ENCODE measurements around the gene C4orf50.

The C4orf50 gene

DNA sequence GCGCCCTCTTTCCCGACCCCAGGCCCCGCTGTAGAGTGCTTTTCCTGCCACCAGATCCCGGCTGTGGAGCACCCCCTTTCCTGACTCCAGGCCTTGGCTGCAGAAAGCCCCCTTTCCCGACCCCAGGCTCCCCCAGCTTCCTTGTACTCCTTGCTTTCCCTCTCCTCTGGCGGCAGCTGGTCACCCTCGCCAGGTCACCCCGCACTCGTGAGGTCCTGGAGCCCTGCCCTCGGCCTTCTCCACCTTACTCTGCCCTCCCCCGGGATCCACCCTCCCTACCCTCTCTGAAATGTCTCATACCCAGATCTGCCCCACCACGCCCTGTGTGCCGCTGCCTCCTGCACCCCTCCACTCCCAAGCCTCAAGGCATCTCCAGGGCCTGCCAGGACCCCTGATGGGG lies 25.0 kb upstream of the C4orf50 start:
- no peak for DNase-seq

DNA sequence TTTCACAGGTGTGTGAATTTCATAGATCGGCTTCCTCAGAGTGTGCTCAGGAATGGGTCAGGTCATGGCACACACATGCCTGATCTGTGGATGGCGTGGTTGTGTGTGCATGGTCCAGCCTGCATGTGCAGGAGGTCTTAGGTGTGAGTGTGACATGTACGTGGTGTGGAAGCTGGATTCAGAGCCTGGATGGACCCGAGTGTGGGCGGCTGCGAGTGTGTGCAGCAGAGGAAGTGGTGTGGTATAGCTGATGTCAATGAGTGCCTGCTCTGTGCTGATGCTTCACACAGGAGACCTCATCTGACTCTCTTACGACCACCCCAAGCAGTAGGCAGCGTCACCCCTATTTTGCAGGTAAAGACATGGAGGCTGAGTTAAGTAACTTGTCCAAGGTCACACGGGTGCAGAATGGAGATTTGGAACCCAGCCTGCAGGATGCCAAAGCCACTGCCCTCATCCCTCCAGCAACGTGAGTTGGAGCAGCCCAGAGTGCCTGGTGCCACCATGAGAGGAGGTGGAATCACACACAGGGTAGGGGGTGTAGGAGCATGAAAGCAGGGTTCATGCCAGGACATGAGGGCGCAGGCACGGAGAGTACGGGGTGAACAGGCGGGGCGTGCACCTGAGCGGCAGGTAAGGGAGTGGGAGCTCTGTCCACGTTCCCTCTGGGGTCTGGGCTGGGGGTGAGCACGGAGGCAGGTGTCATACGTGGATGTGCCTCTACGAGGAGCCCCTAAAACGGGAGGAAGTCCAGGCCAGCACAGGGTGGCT lies 24.2 kb upstream of the C4orf50 start:
- DNase-seq = no peak

DNA sequence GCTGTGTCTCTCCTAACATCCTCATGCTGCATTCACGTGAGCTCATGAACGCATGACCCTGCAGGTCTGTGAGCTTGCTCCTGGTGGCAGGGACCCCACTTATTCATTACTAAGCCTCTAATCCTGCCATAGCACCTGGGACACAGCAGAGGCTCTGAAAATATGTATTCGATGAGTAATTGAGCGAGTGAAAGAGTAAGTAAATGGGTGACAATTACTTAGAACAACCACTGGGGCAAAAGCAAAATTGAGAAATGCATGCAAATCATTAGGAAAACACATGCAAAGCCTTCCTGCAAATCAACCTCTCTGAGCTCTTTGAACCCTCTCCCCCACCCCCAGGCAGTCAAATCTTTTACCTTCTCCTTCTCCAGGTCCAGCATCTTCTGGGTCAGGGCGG lies 23.6 kb upstream of the C4orf50 start:
- no peak for DNase-seq

DNA sequence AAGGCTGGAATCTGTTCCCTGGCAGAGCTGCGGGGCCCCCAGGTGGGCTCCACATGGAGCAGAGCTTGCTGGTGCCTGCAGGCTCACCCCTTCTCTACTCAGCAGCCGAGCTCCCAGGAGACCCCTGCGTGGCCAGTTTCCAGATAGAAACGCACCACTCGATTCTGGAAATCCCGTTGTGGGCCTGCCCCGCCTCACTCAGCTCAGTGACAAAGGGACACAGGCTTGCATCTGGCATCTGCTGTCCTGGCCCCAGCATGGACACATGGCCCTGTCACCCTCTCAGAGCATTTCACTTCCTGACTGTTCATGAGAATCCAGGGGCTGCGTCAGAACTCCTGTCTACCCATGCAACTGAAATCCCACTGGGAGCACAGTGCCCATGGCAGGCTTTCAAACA lies 20.5 kb upstream of the C4orf50 start:
- no peak for DNase-seq

DNA sequence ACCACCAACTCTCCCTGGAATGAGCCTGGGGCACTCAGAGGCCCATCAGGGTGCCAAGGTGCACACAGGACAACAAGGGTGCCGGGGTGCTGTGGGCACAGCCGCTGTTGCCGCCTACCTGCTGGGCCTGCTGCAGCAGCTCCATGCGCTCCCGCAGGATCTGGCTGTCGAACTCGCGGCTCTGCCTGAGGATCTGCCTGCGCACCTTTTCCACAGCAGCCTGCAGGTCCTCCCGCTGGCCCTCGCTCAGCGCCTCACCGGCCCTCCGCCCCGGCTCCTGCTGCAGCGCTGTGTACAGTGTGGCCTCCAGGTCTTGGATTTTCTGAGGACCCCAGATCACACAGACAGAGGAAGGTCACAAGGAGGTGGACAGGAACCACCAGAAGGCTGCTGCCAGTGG lies 17.6 kb upstream of the C4orf50 start:
- DNase-seq = no peak

DNA sequence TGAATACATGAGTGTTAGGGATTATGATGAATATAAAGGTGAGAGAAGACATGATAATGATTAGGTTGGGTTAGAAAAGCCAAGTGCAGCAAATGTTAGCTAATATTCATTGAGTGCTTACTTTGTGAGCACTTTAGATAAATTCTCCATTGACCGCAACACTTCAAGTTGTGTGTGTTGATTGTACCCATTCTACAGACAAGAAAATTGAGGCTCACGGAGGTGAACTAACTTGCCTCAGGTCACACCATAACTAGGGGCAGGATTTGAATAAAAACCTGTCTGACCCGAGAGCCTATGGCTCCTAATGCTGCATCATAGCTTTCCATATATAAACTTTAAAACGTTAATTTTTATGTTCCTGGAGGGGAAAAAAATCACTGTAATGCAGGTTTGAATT lies 15.2 kb upstream of the C4orf50 start:
- DNase-seq = no peak

DNA sequence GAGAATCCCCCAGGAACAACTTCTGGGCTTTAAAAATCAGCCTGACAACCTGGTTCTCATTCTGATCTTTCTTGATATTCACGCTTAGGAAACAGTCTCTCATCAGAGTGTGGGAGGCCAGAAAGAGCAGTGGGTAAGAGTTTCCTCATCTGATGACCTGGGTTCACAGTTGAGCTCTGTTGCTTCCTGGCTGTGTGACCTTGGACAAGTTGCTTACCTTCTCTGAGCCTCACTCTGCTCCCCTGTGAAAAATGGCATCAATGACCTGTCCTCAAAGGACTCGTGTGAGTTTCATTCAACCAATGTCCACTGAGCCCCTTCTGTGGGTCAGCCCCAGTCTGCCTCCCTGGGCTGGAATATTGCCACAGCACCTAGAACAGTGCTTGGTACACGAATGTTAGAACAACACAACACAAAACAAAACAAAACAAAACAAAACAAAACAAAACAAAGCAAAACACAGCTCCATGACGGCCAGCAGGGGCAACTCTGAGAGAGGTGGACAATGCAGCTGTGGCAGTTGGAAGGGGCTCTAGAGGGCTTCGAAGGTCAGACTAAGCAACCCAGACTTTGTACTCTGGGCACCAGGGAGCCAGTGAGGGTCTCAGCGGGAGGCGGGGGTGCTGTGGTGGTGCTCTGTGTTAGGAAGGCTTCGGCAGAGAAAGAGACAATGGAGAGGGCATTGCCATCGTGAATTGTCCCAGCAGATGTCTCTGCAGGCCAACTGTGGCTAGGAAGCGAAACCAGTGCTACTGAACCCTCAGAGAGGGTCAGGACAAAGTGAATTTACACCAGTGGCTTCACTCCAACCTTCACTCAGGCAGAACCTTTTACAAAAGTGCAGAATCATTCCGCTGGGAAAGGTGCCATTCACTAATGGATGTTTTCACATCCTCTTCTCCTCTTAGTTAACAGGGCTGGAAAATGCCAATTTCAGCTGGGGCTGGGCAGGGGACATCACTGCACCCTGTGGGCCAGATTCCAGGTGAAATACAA lies 14.3 kb upstream of the C4orf50 start:
- peak; percentile 85 to 95 for DNase-seq

DNA sequence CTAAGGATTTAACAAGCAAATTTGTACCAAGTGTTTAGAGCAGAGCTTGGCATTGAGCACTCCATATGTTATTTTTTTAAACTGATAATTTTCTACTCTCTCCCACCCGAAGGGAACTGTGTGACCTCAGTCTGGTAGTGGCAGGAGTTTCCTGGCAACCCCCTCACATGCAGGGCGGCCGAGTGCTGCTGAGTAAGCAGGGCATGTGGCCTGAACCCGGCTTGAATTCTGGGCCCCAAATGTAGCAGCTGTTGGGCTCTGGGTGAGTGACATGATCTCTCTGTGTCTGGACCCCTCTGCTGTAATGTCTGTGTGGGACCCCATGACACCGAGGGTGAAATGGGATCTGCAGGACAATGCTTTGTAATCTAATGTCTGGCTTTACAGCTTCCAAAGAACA lies 13.6 kb upstream of the C4orf50 start:
- no peak for DNase-seq

DNA sequence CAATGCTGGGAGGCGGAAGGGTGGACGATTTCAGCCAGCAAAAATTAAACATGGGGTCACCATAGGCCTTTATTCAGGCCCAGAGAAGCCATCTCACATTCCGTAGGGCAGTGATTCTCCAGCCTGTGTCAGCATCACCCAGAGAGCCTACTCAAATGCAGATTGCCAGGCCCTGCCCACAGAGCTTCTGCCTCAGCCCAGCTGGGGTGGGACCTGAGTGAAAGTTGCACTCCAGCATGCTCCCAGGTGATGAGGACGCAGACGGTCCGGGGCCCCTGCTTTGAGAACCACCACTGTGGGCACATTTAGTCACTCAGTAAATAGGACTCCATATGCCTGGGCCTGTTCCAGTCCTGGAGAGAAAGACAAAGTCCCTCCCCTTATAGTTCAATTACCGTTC lies 12.4 kb upstream of the C4orf50 start:
- DNase-seq = no peak

DNA sequence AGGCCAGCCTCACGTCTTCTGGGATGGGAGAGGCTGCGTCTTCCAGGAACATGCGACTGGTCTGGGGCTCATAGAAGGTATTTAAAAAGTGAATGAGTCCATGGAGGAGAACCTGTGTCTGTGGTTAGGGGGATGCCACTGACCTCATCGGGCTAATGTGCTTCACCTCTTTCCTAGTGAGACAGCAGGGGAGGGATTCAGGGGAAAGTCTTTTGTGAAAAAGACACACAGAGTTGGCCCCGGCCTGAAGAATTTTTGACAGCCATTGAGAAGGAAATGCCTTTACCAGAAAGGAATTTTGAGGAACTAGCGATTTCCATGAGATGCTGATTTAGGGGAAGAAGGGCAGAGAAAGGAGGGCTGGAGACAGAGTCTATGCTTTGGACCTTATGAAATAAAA lies 11.0 kb upstream of the C4orf50 start:
- DNase-seq = no peak

DNA sequence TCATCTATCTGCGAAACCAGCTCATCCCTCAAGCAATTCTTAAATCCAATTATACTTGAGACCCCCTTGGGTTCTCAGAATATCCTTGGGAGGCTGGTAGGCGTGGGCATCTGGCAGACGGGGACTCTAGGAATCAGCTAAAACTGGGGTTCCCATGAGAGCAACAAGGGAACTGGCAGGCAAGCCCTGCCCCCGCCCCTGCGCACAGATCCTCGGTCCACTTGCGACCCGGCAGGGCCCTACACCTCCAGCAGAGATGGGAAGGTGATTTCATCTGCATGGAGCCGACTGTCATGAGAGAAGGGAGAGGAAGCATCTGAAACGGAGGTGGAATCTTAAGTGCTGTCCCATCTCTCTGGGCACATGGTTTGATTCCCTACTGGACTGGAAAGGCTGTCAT lies 9.9 kb upstream of the C4orf50 start:
- DNase-seq = no peak

DNA sequence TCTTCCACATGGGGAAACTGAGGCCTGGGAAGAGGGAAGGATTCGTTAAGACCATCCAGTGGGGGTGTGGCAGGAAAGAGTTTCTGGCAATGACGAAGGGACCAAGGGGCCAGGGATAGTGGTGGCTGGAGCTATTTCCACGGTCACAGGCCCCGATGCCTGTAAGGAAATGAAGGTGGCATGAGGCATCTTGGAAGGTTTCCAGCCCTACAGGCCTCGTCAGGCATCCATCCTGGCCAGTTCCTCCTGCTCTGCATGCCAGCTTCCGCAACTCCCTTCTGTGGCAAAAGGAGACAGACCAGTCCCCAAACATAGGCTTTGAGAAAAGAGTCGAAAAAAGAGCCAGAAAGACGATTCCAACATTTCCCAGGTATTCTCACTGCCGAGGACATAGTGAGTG lies 9.2 kb upstream of the C4orf50 start:
- no peak for DNase-seq

DNA sequence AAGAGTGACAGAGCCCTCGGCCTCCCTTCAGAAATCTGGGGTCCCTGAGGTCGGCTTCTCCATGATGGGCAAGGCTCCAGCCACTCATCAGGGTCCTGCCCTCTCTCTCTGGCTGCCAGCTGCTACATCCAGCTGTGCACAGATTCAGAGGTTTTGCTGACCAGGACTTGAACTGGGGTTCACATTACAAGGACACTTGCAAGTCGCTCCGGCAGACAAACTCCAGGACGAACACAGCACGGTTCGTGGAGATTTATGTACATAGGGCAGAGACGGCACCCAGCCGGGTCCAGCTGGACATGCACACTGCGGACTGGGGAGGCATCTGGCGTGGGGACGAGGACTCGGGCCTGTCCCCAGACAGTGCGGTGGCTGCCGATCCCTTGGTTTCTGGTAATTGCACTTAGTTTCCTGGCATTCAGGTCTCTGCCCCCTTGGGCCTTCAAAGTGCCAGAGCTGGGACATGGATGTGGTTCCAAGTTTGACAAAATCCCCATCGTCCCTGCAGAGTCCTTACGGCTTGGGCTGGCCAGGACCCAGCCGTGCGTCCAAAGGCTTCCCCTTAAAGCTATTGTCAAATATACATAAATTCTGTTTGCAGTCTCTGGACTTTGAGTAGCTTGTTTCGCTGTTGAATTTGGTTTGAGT lies 6.2 kb upstream of the C4orf50 start:
- DNase-seq = no peak

DNA sequence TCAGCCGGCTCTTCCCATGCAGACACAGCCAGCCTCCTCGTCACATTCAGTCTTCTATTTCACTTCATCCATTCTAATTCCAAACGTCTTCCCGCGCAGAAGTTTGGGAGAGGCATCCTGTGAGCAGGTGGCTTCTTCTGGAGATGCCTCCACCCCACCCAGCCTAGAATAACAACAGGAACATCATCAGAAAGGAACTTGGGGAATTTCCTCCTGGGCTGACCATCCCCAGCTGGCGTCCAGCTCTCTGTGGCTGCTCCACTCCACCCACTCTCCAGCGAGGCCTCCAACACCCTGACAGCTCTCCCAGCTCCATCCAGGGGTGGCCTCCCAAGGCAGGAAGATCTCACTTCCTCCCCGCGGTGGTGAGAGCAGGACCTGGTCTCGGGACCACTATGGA lies 5.5 kb upstream of the C4orf50 start:
- DNase-seq = no peak

DNA sequence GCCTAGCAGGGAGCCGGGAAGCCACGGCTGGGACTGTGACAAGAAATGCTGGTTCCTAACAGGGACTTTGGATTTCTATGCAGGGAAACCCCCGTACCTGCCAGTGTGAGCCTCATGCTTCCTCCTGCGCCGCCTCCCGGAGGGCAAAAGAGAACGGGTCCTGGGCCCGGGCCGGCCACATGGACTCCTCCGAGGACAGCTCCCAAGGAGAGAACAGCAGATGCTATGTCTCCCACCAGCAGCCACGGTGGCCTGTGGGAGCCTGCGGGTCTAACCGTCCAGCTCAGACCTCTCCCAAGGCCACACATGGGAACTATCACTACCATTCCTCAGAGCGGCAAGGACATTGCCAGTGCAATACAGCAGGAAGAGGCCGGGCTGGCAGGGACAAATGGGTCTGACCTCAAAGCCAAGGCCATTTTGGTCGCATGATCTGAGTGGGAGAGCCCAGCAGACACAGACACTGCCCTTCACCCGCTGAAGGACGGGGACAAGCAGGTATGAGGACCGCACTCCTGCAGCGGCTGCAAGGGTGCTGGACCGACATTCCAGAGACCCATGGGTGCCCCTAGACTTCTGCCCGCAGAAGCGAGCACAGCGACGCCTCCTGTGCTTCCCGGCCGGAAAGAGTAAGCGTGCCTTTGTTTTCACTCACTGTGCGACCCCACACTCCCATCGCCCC lies 4.5 kb upstream of the C4orf50 start:
- no peak for DNase-seq

DNA sequence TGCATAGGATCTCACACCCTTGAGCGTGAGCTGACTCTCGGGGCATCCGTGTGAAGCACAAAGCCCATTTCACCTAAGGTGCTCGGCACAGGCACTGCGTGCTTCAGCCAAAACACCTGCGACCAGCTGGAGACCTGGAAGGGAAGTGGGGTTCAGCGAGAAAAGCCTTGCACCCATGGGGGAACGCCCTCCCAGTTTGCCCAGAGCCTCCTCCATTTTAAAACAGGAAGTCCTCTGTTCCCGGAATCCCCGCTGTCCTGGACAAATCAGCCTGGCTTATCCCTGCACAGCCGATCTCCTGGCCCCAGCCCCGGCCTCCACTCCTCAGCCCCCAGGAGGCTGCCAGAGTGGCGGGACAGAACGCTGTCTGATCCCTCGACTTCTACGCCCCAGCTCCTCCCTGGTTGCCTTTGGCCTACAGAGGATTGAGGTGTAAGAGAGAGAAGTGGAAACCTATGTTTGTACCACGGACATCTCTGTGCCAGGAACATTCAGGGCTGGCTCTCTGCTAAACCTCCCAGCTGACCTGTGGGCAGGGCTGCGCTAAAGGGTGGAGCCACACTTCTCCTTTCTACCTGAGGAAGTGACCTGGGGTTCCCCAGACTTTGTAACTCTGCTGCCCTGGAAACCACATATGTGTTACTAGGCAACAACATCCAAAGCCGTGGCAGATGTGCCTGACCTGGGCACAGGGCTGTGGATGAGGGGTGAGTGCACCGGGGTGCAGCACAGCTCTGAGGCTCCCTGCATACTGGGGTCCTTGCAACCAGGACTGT lies 3.8 kb upstream of the C4orf50 start:
- no peak for DNase-seq

DNA sequence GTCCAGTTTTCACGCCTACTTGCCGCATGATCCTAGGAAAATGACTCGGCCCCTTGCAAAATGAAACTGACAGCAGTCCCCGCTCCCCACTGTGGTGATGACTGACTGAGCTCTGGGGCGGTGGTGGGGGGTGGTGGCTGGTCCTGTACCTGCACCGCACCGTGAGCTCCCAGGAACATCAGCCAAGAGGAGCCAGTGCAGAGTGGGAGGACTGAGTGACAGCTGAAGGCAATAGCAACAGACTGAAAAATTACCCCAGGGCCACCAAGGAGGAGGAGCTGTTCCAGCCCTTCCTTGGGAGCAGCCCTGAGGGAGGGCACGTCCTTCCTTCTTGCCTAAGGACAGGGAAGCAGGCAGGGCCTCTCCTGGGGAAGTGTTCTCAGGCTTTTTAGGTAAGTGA lies 2.4 kb upstream of the C4orf50 start:
- no peak for DNase-seq

DNA sequence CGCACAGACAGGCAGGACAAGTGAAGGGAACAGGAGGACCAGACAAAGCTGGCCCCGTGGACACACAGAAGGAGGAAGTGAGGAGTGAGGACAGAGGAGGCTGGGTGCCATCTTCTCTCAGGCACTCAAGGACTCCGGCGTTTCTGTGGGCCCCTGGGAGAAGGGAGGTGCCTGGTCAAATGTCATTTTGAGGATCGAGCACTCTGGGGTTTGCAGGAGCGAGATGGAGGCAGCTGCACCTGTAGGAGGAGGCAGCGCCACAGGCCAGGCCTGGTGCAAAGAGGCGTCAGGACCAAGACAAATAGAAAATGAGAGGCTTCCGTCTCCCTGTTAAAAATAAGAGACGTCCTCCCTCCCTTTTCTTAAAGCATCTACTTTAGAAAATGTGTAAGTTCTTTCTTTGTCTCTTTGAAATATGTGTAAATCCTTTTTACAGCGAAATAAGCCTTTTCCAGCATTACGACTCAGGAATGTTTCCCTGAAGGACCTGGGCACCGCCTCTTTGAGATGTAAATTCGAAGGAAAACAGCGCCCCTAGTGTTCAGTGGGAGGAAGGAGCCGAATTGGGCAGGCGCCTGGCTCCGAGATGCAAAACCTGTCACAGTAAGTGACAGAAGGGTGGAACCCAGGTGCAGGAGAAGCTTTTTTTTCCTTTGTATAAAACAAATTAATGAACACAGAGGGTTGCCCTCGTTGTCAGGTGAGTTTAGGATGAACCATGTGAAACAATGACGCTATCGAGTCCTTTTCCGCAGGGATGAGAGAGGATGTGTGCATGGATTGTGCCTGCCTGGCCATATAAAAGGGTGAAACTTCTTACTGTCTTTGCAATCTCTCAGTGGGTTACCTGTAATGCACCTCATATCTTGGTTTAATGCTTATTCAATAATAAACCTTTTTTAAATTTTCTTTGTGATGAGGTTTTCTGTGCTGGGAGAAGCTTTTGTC lies 1.4 kb upstream of the C4orf50 start:
- DNase-seq = peak; percentile 17 to 40

DNA sequence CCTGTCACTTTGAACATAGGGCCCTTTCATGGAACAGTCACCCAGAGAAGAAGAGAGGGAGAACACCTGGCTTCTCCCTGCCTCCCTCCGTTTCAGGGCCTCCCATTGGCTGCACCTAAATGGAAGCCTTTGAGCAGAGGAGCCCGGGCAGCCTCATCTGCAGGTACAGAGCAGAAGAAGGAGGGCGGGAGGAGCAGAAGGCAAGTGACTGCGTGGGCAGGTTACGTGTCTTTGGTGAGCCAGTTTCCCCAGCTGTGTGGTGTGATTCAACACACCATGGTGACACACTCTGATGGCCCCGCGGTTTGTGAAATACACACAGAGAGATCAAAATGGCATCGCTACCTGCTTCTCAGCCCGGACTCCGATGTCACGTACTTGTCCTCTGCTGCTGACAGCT lies 431 bp downstream of the C4orf50 start:
- DNase-seq = no peak

DNA sequence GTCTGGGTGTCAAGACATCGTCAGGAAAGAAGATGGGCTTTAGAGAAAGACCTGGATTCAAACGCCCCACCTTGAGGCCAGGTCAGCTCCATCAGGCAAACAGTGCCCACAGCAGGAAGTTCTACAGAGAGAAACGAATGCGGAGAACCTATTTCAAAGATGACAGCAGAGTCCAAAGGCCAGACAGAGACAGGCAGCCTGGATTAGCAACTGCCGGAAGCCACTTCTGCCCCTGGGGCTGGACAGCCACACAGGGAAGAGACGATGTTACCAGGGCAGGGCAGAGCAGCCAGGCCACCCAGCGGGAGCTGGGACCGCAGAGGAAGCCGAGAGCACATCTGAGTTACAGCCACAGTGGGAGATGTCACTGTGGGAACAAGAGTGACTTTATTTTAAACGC lies 1.2 kb downstream of the C4orf50 start:
- no peak for DNase-seq

DNA sequence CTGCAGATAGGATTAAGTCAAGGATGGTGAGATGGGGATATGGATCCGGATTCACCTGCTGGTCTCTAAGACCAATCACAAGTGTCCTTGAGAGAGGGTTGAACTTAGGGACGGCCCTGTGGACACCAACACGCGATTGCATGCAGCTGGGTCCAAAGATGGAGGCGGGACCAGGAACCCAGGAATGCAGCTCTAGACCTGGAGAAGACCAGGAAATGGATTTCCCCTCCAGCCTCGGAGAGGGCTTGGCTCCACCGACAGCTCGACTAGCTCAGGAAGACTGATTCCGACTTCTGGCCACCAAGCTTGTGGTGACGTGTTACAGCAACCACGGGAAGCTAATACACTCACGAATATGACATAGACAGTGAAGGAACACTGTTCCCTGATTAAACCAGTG lies 4.7 kb downstream of the C4orf50 start:
- no peak for DNase-seq

All from NCI-H2081 (cell line).